B cell (primary cell): ENCODE data around the gene CYP4F22. TPM values are rescaled to one million over a fixed set of nuclear protein-coding genes. Genes with fewer than 3 reads are reported as not detected.

Experiments used
- ATAC-seq: fragments of 200-7000 bp; cut with Tn5 transposase; one replicate; pipeline ENCODE4 v1.10.0; 2021; ENCODE audit warnings: low read depth, mild to moderate bottlenecking, moderate number of reproducible peaks, moderate library complexity
- CTCF ChIA-PET: fragments of 350-600 bp; sonication (Branson Sonifier 250); formaldehyde crosslinking; loops from one replicate; lab custom pipeline; 2021; ENCODE audit warnings: antibody characterized with exemption, inconsistent platforms; lab: Charles Lee
- POLR2A ChIA-PET: fragments of 350-600 bp; sonication (Branson Sonifier 250); formaldehyde crosslinking; loops from one replicate; lab custom pipeline; 2021; ENCODE audit warnings: antibody characterized with exemption; lab: Charles Lee
- DNase-seq: peaks from one replicate; pipeline ENCODE4 v3.0.0; 2013
- H2AFZ ChIP-seq: 2 replicates; pipeline ENCODE4 v1.6.1; 2012; ENCODE audit warnings: mild to moderate bottlenecking, low read depth, low read length; ENCODE audit not compliant: insufficient read depth, poor library complexity, severe bottlenecking
- H3K27ac ChIP-seq, 2 donors: 1 replicate in 1 of 2; 2 replicates in 1 of 2; pipeline ENCODE4 v1.5.1; 2012 to 2013; ENCODE audit warnings: low read length in 2 of 2, mild to moderate bottlenecking in 2 of 2, moderate library complexity in 1 of 2
- H3K27me3 ChIP-seq, 4 experiments: fragments of 200-600 bp in 1 of 4; sonication (generic) in 1 of 4; replicated peaks in 1 of 4; 1 replicate in 2 of 4; 2 replicates in 2 of 4; pipeline versions ENCODE4 v1.6.1 to v1.7.0; 2013 to 2016; ENCODE audit warnings: low read length in 3 of 4, mild to moderate bottlenecking in 2 of 4, mixed read lengths in 1 of 4, moderate library complexity in 1 of 4; ENCODE audit not compliant: insufficient read depth in 4 of 4, control insufficient read depth in 3 of 4; ENCODE audit errors: control extremely low read depth in 1 of 4
- H3K36me3 ChIP-seq, 2 experiments: replicated peaks in 1 of 2; 1 replicate in 1 of 2; 2 replicates in 1 of 2; pipeline versions ENCODE4 v1.6.1 to v1.7.1; 2013; ENCODE audit warnings: low read length in 1 of 2; ENCODE audit not compliant: insufficient read depth in 2 of 2, control insufficient read depth in 1 of 2; ENCODE audit errors: control extremely low read depth in 1 of 2, extremely low read depth in 1 of 2
- H3K4me1 ChIP-seq, 2 donors: fragments of 200-600 bp in 1 of 2; sonication (generic) in 1 of 2; 1 replicate in 1 of 2; 2 replicates in 1 of 2; pipeline versions ENCODE4 v1.5.1 to v1.6.1; 2013 to 2017; ENCODE audit warnings: low read length in 2 of 2; ENCODE audit not compliant: control insufficient read depth in 2 of 2, insufficient read depth in 2 of 2
- H3K4me2 ChIP-seq: replicated peaks from 2 replicates; pipeline ENCODE3; 2012; ENCODE audit warnings: mild to moderate bottlenecking, low read depth, low read length; ENCODE audit not compliant: poor library complexity, severe bottlenecking
- H3K4me3 ChIP-seq, 5 experiments: fragments of 200-600 bp in 1 of 5; sonication (generic) in 1 of 5; 1 replicate in 3 of 5; 2 replicates in 2 of 5; pipeline versions ENCODE4 v1.5.1 to v1.7.0; 2011 to 2016; ENCODE audit warnings: low read length in 4 of 5, mild to moderate bottlenecking in 4 of 5, low read depth in 2 of 5, control low read depth in 1 of 5, moderate library complexity in 1 of 5; ENCODE audit not compliant: insufficient read depth in 1 of 5; ENCODE audit errors: control extremely low read depth in 1 of 5, extremely low read depth in 1 of 5
- H3K79me2 ChIP-seq: fragments of 200-600 bp; sonication (generic); one replicate; pipeline ENCODE4 v1.6.0; 2016; ENCODE audit warnings: low read length; ENCODE audit not compliant: control insufficient read depth, insufficient read depth
- H3K9ac ChIP-seq: fragments of 200-600 bp; sonication (generic); 2 replicates; pipeline ENCODE4 v1.6.1; 2017; ENCODE audit warnings: mild to moderate bottlenecking, low read length, moderate library complexity
- H3K9me3 ChIP-seq, 3 donors: one replicate each; pipeline versions ENCODE4 v1.6.1 to v1.7.1; 2013; ENCODE audit warnings: low read length in 2 of 3; ENCODE audit not compliant: control insufficient read depth in 2 of 3, insufficient read depth in 1 of 3; ENCODE audit errors: control extremely low read depth in 1 of 3
- H4K20me1 ChIP-seq: 2 replicates; pipeline ENCODE4 v1.6.0; 2012; ENCODE audit warnings: mild to moderate bottlenecking, low read length; ENCODE audit not compliant: insufficient read depth, control insufficient read depth, poor library complexity, severe bottlenecking
- H3K27ac Mint-ChIP-seq: one replicate; pipeline ENCODE4 v1.8.0; 2021; ENCODE audit warnings: mixed read lengths
- H3K27me3 Mint-ChIP-seq: one replicate; pipeline ENCODE4 v1.8.0; 2021; ENCODE audit warnings: mixed read lengths
- H3K4me1 Mint-ChIP-seq: one replicate; pipeline ENCODE4 v1.8.0; 2021; ENCODE audit warnings: mixed read lengths
- H3K4me3 Mint-ChIP-seq: one replicate; pipeline ENCODE4 v1.8.0; 2021; ENCODE audit warnings: mixed read lengths
- H3K9me3 Mint-ChIP-seq: one replicate; pipeline ENCODE4 v1.8.0; 2022; ENCODE audit warnings: mixed read lengths; ENCODE audit not compliant: insufficient read depth
- CTCF ChIP-seq: fragments of 200-600 bp; IDR thresholded peaks from one replicate; pipeline ENCODE4 v1.8.0; 2022; ENCODE audit warnings: antibody characterized with exemption, mild to moderate bottlenecking
- EZH2 ChIP-seq: IDR thresholded peaks from 2 replicates; pipeline ENCODE4 v1.6.1; 2012; ENCODE audit warnings: borderline replicate concordance, low read depth, mild to moderate bottlenecking, moderate library complexity, low read length; ENCODE audit not compliant: insufficient read depth, poor library complexity, severe bottlenecking
- WGBS: methylation state at CpG from one replicate; pipeline ENCODE4 v1.1.5; 2013; ENCODE audit warnings: missing lambda C conversion rate; ENCODE audit not compliant: insufficient coverage; 5-methylcytosine and 5-hydroxymethylcytosine counted together
- intact Hi-C: fragments of 100-400 bp; cut with micrococcal nuclease; formaldehyde crosslinking; loops from one replicate; pipeline ENCODE4 v1.10.0; 2022
- polyA plus RNA-seq: library from polyadenylated mRNA; depleted of rRNA; stranded (reverse); fragments of >200 nt; gene quantifications from 2 replicates; pipeline ENCODE4 v1.2.3, GENCODE V29; 2012
- total RNA-seq, 2 donors: library from RNA; stranded (reverse); fragments of 120-200 nt in 1 of 2; gene quantifications; 1 replicate in 1 of 2; 2 replicates in 1 of 2; pipeline versions ENCODE4 v1.2.3 to v1.2.4, GENCODE V29; 2013 to 2022

The CYP4F22 gene
- total and polyA plus RNA-seq, 2 donors (not counting 1 experiment from before 2014, with no cell fraction given) = 0.03 TPM; not detected in 1

GRCh38 chr19:15488489-15489226 is 19.7 kb upstream of the CYP4F22 start:
- Histone ChIP-seq H2AFZ (no peak overlapping the region), H3K4me2 (no peak overlapping the region), H3K9me3 (peaks cover 0 to 15% (median 6%) of the 10 kb centered on the region in 3 donors), H4K20me1 (no peaks in the 10 kb centered on the region), H3K79me2 (no peaks in the 10 kb centered on the region), H3K27me3 (no peaks in the 10 kb centered on the region), H3K27ac (no peak overlapping the region), H3K36me3 (no peaks in the 10 kb centered on the region), H3K4me3 (no peak overlapping the region), H3K9ac (no peak overlapping the region), H3K4me1 (no peaks in the 10 kb centered on the region)
- WGBS = 95% methylated on average over 8 of the region's 13 CpGs
- TF ChIP-seq EZH2 = no peak
- no peak for TF ChIP-seq CTCF
- ChIA-PET POLR2A (interaction anchor here (0.6 kb wide), 1 partner anchor 35 kb away, joined by 3 read pairs; no protein-coding TSS in a partner anchor), CTCF (no interaction called here)
- ATAC-seq (no peak), DNase-seq (no peak)
- Mint-ChIP-seq H3K4me1 (no peaks in the 10 kb centered on the region), H3K4me3 (no peak overlapping the region), H3K9me3 (no peaks in the 10 kb centered on the region), H3K27me3 (peaks cover 12% of the 10 kb centered on the region), H3K27ac (no peak overlapping the region)
- intact Hi-C loops = no loop called here

- Histone ChIP-seq H3K27me3 (no peaks in the 10 kb centered on the region), H3K79me2 (no peaks in the 10 kb centered on the region), H2AFZ (no peak overlapping the region), H3K9ac (no peak overlapping the region), H3K4me3 (no peak overlapping the region), H3K9me3 (peaks cover 0 to 4% (median 0%) of the 10 kb centered on the region in 3 donors), H3K4me2 (no peak overlapping the region), H3K36me3 (no peaks in the 10 kb centered on the region), H4K20me1 (no peaks in the 10 kb centered on the region), H3K27ac (no peak overlapping the region), H3K4me1 (no peaks in the 10 kb centered on the region)
- intact Hi-C loops = no loop called here
- Mint-ChIP-seq H3K27me3 (peaks cover 10% of the 10 kb centered on the region), H3K9me3 (no peaks in the 10 kb centered on the region), H3K4me3 (no peak overlapping the region), H3K4me1 (no peaks in the 10 kb centered on the region), H3K27ac (no peak overlapping the region)
- CTCF ChIA-PET = no interaction called here
- TF ChIP-seq CTCF (no peak), EZH2 (no peak)
- POLR2A ChIA-PET = no interaction called here
- WGBS = no CpG with 5 or more reads among the region's 1 CpG
- ATAC-seq = no peak
- DNase-seq = no peak
Measured at GRCh38 chr19:15495151-15495550, 13.2 kb upstream of the CYP4F22 start.
